Fibroblast of gingiva (primary cell): ENCODE data around the gene MRTFA.
A peak's percentile ranks its signal among the peaks of the same experiment; 100 is the strongest.
"Not testable (repeated sequence)": the region's sequence is repeated elsewhere in the genome, so short reads cannot be mapped to it uniquely, and the experiment has no call there.

Experiments used
- DNase-seq: peaks from one replicate; pipeline ENCODE4 v3.0.0-alpha.2; 2011; ENCODE audit warnings: low read depth

Gene MRTFA

DNA sequence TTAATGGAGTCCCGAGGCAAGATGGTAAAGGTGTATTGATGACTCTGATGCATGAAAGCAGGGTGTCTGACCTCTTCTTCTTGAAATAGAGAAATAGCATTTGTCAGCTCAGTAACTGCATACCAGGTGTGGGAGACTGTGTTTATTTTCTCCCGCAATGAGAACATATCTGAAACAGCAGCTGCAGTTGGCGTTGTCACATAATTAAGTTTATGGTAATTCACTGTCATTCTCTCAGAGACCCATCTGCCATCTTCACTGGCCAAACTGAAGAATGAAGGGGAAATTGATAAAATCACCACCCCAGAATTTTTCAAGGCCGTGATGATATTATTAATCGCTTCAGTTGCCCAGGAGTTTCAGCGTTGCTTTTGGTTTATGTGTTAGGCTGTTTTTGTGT is 22.6 kb upstream of the MRTFA start:
- DNase-seq = no peak

DNA sequence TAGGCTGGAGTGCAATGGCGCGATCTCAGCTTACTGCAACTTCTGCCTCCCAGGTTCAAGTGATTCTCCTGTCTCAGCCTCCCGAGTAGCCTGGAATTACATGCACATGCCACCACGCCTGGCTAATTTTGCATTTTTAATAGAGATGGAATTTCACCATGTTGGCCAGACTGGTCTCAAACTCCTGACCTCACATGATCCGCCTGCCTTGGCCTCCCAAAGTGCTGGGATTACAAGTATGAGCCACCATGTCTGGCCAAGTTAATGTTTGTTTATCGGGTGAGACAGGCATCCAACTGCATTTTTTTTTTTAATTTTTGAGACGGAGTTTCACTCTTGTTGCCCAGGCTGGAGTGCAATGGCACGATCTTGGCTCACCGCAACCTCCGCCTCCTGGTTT is 20.1 kb upstream of the MRTFA start:
- DNase-seq = peak; percentile 28

DNA sequence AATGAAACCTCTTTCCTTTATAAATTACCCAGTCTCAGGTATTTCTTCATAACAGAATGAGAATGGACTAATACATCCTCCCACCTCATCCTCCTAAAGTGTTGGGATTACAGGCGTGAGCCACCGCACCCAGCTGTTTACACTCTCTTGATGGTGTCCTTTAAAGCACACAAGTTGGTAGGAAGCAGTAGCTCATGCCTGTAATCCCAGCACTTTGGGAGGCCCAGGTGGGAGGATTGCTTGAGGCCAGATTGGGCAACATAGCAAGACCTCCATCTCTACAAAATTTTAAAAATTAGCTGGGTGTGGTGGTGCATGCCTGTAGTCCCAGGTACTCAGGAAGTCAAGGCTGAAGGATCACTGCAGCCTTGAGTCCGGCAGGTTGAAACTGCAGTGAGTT is 19.4 kb upstream of the MRTFA start:
- not testable (repeated sequence) for DNase-seq

DNA sequence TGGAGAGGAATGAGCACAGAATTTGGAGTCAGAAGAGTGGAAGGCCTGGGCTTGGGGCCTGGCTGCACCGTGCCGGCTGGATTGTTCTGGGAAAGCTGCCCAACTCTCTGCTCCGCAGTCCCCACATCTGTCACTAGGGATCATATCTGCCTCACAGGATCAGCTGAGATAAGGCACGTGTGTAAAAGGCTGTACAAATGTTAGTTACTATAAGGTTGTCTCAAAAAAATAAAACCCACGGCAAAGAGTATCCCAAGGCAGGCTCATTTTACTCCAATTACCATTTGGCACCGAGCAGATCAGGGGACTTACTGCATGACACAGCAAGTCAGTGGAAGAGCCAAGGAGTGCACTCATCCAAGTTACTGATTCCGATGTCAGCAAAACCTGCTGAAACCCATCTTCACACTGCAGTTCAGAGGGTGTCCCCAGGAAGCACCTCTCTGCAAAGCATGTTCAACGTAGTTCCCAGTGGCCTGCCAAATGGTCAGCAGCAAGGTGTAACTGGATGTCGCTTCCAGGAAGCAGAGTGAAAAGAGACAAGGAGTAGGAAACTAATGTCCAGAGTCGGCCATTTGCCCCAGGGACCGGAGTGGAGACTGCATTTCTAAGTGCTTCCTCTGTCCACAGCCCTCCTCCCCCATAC is 18.1 kb upstream of the MRTFA start:
- DNase-seq = peak; percentile 86

DNA sequence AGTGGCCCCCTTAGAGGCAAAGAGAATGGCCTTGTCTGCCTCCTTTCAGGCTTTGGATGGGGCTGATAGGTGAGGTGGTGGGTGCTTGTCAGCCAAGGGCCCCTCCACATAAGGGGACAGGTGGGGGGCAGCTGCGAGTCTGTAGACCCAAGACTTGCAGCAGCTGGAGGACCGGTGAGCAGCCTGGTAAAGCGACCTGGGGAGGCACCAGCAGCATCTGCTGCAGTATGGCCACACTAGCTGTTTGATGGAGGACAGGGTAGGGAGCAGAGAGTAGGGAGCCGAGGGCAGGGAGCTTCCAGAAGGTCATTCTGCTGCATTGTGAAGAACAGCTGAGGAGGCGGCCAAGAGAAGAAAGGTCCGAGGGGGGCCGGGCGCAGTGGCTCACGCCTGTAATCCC is 16.8 kb upstream of the MRTFA start:
- no peak for DNase-seq

DNA sequence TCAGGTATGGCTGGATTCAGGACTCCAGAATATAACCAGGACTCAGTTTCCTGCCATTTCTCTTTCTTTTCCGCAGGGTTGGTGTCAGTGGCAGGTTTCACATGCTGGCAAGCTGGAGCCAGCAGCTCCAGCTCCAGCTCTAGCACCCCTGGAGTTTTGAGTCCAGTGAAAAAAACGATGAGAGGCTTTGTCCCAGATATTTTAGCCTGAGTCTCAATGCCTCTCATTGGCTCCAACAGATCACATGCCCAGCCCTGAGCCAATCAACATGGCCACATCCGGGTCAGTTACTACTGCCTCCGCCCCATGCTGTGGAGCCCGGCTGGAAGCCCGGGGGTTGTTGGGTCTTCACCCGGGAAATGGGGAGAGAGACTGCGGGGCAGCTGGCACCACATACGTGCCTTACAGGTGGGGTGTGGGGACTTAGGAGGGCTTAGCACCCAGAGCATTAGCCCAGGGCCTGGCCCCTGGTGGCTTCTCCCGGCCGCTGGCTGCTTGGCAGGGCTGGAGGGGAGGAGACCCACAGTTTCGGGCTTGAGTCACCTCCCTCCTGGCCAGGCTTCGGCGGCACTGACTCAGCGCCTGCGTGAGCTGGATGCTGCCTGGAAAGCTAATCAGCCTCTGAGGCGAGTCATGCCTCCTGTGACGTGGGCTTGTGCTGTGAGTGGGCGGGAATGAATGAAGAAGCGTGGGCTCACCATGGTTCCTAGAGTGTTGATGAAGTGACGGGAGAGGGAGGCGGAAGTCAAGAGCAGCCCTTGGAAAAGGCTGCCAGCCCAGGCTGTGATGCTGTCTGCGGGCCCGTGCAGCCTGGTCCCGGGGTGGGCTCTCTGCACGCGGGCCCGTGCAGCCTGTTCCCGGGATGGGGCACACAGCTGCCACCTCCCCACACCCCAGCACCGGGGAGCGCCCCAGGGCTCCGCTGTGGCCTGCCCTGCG is 15.3 kb upstream of the MRTFA start:
- DNase-seq = peak; percentile 99

DNA sequence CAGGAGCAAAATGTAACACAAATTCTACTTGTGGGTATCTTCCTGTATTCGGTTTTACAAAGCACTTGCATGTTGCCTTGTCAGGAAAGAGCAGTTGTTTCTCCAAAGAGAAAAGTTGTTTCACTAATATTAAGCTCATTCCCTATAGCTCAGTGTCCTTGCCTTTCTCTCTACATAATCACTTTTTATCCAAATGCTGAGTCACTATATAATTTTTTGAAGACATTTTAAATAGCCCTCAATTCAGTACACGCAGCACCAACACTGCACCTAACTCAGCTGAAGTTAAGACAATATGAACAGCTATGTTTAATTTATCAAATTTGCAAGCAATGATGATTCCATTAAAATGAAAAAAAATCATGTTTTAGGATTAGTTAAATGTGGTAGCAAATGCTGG is 14.5 kb upstream of the MRTFA start:
- no peak for DNase-seq

DNA sequence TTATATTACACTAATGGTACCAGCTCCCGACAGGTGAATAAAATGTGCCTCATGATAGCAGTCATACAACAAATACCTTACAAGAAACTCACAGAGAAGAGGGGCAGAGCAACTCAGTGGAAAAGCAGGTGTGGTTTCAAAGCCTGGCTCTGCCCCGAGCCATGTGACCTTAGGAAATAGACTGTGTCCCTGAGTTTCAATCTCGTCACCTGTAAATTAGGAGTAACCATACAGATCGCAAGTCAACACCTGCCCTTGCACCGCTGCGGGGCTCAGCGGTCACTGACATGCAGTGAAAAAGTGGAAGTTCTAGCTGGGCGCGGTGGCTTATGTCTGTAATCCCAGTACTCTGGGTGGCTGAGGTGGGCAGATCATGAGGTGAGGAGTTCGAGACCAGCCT is 11.9 kb upstream of the MRTFA start:
- DNase-seq = no peak

DNA sequence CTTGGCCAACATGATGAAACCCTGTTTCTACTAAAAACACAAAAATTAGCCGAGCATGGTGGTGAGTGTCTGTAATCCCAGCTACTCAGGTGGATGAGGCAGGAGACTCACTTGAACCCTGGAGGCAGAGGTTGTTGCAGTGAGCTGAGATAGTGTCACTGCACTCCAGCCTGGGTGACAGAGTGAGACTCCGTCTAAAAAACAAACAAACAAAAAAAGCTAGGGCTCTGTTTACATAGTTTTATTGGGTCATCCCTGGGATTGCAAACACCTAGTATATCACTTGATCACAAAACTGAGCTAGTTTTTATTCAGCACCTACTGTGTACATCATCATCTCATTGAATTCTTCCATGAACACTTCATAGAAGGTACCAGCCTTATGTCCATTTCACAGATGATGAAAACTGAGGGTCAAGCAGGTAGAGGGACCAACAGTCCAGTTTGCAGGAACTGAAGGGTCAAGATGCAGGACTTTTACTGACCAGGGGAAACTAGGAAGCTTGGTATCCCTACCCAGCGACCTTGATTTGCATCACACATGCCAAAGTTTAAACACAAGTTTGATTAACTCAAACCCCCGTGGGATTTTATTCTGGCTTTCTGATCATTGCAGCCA is 9.2 kb upstream of the MRTFA start:
- DNase-seq = no peak

DNA sequence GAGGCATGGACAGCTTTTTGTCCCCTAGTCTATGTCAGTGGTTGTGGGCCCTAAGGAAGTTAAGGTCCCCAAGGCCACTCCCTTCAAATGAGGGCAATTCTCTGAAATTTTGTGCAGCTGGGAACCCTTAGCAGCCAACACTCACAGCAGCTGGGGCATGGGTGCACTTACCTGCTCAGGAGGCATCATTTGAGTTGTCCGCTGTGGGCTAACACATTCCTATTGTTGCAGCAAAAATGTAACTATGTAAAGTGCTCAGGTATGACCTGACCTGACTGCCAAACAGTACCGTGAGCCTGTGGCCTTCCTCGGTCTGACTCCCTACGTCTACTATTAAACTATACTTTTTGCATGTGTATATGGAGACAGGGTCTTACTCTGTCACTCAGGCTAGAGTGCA is 5.8 kb upstream of the MRTFA start:
- no peak for DNase-seq

DNA sequence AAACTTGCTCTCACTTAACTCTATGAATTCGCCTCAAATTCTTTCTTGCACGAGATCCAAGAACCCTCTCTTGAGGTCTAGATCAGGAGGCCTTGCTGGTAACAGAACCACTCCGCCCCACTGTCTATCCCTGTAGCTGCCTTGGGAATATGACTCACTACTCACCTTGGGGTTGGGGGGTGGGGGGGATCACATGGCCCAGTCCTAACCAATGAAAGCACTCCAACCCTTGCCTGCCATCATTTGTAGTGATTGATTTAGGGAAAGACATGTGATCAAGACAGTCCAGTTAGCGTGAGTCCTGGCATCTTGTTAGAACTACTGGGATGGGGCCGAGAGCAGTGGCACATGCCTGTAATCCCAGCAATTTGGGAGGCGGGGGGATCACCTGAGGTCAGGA is 4.8 kb upstream of the MRTFA start:
- no peak for DNase-seq

DNA sequence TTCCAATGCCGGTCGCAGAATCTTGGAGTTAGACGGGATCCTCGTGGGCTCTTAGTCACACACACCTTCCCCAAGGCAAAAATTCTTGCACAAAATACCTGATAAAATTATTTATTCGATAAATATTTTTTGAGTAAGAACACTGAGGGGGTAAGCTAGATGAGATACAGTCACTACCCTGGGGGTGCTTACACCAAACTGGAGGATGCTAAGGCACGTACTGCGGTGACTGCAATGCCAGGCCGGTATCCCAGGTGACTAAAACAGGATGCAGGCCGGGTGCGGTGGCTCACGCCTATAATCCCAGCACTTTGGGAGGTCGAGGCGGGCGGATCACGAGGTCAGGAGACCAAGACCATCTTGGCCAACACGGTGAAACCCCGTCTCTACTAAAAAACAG is 1.7 kb upstream of the MRTFA start:
- DNase-seq = no peak

DNA sequence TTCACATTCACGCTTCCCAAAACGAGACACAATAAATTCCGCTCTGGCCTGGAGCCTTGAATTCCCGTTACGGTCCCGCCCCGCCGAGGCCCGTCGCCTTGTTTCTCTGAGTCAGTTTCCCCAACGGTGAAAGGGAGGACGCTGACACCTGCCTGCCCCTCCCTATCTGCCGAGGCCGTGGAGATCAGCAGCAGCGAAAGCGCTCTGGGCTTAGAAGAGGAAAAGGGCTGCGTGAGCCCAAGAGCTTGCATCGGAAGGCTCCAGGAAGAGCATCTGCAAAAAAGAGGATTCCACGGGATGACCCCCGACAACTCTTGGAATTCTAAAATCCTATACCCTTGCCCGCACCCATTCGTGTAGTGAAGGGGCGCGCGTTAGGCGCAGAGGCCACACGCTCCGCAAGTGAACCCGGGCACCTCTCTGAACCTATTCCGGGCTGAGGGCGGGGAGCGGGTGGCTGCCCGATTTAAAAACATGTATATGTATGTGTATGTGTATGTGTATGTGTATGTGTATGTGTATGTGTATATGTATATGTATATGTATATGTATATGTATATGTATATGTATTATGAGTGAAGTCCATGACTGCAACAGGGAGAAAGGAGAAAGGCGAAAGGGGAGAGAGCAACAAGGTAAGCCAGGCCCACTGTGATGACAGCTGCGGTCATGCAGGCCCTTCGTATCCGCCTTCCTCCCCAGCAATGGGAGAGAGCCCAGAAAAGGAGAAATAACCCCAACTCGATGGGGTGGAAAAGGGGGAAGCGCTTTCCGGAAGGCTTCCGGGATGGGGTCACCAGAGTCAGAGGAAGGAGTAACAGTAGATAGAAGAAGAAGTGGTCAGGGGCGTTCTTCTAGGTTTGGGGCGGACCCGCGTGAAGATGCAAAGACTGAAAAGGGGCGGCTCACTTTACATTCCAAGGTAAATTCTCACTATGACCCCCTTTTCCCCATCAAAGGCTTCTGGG is 948 bp upstream of the MRTFA start:
- no peak for DNase-seq

DNA sequence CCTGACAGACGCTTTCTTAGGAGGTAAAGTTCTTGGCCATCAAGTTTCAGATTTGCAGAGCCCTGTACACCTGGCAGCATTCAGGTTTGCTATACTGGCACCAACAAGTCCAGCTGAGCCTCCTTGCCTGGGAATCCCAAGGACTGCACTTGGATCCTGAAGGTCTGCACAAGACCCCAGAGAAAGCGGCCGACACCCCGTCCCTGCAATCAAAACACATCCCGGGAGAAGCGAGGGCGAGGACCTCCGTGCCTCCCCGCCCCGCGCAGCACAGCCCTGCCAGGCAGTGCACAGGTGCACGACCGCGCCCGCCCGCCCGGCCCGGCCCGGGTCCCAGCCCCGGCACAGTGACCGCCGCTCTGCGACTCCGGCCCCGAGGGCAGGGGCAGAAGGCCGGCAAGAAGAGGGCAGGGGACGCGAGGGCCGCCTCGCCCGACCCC is 559 bp downstream of the MRTFA start:
- DNase-seq = no peak

DNA sequence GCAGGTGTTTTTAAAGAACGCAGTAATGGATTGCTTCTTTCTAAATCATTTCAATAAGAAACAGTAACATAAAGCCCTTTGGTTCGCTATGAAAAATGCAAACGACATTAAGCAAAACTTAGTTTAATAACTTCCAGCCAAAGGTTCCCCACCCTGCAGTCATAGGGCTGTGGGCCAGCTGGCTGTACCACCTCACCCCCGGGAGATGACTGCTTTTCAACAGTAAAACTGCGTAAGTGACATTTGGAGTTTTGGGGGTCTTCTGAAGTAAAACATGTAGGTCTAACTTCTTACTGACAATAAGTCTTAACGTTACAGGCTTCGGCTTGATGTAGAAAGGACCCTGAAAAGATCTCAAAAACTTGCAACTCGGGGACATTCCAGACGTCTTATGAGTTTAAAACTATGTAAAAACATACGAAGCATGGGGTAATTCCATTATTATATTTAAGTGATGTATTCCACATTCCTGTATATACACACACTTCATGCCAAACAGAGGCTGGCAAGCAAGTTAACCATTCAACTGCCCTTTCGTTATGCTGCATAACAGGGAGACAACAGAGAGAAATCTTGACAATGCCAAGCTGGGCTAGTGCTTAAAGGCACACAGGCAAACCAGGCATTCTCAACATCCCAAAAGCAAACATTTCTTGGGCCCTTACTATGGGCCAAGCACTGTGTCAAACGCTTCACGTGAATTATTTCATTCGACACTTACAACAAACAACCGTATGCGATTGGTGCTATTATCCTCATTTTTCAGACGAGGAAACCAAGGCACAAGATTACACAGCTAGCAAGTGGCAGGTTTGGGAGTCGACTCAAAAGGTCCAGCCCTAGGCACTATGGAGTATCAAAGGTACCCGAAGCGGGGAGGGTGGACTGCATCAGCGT is 1.2 kb downstream of the MRTFA start:
- peak; percentile 75 for DNase-seq

DNA sequence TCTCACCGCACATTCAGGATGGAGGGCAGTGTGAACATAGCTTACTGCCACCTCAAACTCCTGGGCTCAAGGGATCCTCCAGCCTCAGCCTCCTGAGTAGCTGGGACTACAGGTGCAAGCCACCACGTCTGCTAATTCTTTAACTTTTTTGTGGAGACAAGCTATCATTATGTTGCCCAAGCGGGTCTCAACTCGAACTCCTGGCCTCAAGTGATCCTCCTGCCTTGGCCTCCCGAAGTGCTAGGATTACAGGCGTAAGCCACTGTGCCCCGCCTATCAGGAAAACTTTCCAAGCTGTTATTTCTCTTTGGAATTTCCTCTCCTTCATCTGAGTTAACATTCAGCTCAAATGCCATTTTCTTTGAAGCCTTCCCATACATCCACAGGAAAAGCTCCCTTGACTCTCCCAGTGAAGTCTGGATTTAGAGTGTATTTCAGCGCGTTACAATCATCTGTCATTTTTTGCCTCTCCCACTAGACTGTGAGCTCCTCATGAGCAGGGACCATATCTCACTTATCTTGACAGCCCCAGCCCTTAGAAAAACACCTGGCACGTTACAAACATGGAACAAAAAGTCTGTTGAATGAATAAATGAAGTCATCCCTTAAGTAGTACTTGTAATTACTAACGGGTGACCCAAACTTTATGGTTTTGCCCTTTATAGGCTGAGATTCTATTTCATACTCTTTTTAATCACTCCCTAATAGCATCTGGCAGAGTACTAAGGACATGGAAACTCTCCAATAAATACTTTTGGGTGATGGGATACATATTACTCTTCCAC is 2.2 kb downstream of the MRTFA start:
- no peak for DNase-seq

DNA sequence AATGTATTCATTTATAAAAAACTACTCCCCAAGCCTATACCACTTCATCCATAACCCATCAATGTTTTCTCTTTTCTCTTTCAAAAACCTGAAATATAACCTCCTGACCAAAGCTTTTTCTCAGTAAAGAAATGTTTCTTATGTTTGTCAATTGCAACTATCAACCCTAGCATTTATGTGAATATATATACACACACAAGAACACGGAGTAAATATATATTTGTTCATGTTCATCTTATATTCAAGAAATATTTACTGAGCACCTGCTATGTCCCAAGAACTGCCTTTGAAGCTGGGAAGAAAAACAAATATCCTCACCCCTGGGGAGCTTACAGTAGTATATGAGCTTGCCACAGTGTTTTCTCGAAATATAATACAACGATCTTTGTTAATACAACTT is 3.5 kb downstream of the MRTFA start:
- DNase-seq = no peak

DNA sequence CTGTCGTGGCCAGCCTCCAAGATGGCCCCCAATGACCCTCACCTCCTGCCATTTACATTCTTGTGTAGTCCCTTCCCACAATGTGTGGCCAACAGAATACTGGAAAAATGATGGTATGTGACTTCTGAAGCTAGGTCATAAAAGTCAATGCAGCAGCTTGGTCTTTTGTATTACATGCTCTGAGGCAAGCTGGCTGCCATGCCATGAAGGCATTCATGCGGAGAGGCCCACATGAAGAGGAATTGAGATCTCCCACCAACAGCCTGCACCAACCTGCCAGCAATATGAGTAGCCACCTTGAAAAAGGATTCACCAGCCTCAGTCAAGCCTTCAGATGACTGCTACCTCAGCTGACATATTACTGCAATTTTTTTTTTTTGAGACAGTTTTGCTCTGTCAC is 4.6 kb downstream of the MRTFA start:
- no peak for DNase-seq

DNA sequence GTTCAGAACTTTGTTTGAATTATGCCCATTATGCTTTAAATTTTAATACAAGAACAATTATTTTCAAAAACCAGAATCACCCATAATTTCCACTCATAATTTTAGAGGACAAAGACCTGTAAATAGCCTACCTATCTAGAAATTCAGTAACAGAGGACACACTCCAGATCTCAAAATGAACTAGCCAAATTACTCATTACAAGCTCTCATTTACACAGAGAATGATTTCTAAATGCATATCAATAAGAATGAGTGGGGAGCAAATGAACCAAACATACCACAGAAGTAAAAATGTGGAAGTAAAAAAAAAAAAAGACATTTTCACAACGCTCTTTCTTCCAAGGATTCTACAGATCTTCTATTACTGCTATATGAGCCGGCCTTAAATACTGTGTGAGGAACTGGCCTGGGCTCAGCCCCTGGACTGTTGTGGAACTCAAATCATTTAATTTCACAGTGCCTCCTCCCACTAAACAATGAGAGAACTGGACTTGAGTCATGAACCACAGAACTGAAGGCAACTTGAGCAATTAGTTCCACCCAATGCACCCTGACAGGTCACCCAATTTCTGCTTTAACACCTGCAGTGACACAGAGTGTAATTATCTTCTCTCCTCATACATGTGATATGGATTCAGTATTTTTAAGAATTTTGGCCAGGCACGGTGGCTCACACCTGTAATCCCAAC is 8.0 kb downstream of the MRTFA start:
- DNase-seq = peak; percentile 9
